Measurements from ENCODE around the gene STK11IP.

STK11IP gene

GRCh38 chr2:219563271-219563928 lies 34.3 kb upstream of the STK11IP start:
- DNase-seq (ENCODE audit: low spot score), result no peak

GRCh38 chr2:219565130-219566080 lies 32.3 kb upstream of the STK11IP start:
- no peak for DNase-seq (ENCODE audit: low spot score)

GRCh38 chr2:219566640-219567039 lies 31.0 kb upstream of the STK11IP start:
- no peak for DNase-seq (ENCODE audit: low spot score)

GRCh38 chr2:219567131-219567530 lies 30.5 kb upstream of the STK11IP start:
- DNase-seq (ENCODE audit: low spot score), result no peak

- no peak for DNase-seq (ENCODE audit: low spot score)
Observed at GRCh38 chr2:219567791-219568361, 29.8 kb upstream of the STK11IP start.

GRCh38 chr2:219569041-219569440 lies 28.6 kb upstream of the STK11IP start:
- no peak for DNase-seq (ENCODE audit: low spot score)

GRCh38 chr2:219569635-219570034 lies 28.0 kb upstream of the STK11IP start:
- DNase-seq (ENCODE audit: low spot score), result no peak

GRCh38 chr2:219570194-219570923 lies 27.3 kb upstream of the STK11IP start:
- DNase-seq (ENCODE audit: low spot score), result peak; percentile 31

- no peak for DNase-seq (ENCODE audit: low spot score)
Observed at GRCh38 chr2:219570924-219571310, 26.7 kb upstream of the STK11IP start.

- peak; percentile 76 for DNase-seq (ENCODE audit: low spot score)
Observed at GRCh38 chr2:219571311-219572236, 26.1 kb upstream of the STK11IP start, which contains the start of gene OBSL1. TSS of gene OBSL1 (minus strand) at chr2:219571539. CDS start at chr2:219571232, 307 bp downstream.

- DNase-seq (ENCODE audit: low spot score), result no peak
Observed at GRCh38 chr2:219572237-219573001, 25.2 kb upstream of the STK11IP start, which contains the start of gene INHA. TSS of gene INHA (plus strand) at chr2:219572310. CDS start at chr2:219572375, 65 bp downstream.

- DNase-seq (ENCODE audit: low spot score), result no peak
Observed at GRCh38 chr2:219573166-219573565, 24.5 kb upstream of the STK11IP start.

GRCh38 chr2:219574484-219575311 lies 23.0 kb upstream of the STK11IP start:
- no peak for DNase-seq (ENCODE audit: low spot score)

GRCh38 chr2:219575566-219576504 lies 21.8 kb upstream of the STK11IP start:
- DNase-seq (ENCODE audit: low spot score), result no peak

- no peak for DNase-seq (ENCODE audit: low spot score)
Observed at GRCh38 chr2:219576505-219577388, 20.9 kb upstream of the STK11IP start.

GRCh38 chr2:219578811-219579613 lies 18.6 kb upstream of the STK11IP start:
- DNase-seq (ENCODE audit: low spot score), result no peak

Data from cerebellar cortex (tissue), 1 donor.